GM12892 (cell line): ENCODE measurements around the gene EPHB4.
"Not testable (repeated sequence)": the region's sequence is repeated elsewhere in the genome, so short reads cannot be mapped to it uniquely, and the experiment has no call there.

Source experiments
- DNase-seq: peaks from one replicate; pipeline ENCODE4 v3.0.0; 2011; ENCODE audit not compliant: insufficient read length
- FAIRE-seq: peaks from 2 replicates; lab custom pipeline; 2011; peaks lifted over from hg19 to GRCh38; lab: Jason Lieb, UNC
- POLR2A ChIP-seq: IDR thresholded peaks from 2 replicates; pipeline ENCODE4 v1.6.1; 2011; ENCODE audit warnings: low read depth, low read length, control low read depth
- POLR2AphosphoS5 ChIP-seq: IDR thresholded peaks from 2 replicates; pipeline ENCODE4 v1.6.1; 2011; ENCODE audit warnings: low read depth, low read length, control low read depth
- TAF1 ChIP-seq: IDR thresholded peaks from 2 replicates; pipeline ENCODE4 v1.6.1; 2011; ENCODE audit warnings: low read depth, mild to moderate bottlenecking, control low read depth, low read length, borderline replicate concordance

The EPHB4 gene

DNA sequence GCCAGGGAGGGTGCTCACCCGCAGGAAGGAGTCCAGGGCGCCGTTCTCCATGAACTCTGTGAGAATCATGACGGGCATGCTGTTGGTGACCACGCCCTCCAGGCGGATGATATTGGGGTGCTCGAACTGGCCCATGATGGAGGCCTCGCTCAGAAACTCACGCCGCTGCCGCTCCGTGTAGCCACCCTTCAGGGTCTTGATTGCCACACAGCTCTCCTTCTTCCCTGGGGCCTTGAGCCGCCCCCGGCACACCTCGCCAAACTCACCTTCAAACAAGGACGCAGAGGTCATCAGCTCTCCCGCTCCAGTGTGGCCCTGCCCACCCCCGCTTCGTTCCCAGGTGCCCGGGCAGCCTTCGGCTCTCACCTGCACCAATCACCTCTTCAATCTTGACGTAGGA lies 14.6 kb downstream of the EPHB4 start:
- no peak for FAIRE-seq
- TF ChIP-seq TAF1 (no peak), POLR2AphosphoS5 (no peak), POLR2A (no peak)
- DNase-seq = no peak

DNA sequence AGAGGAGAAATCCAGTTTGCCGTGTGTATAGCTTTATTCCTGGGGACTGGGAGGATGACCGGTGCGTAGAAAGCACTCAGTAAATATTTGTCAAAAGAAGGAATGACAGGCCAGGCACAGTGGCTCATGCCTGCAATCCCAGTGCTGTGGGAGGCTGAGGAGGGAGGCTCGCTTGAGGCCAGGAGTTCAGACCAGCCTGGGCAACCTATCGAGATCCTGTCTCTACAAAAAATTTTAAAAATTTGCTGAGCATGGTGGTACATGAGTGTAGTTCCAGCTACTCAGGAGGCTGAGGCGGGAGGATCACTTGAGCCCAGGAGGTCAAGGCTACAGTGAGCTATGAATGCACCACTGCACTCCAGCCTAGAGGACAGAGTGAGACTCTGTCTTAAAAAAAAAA lies 15.8 kb downstream of the EPHB4 start:
- TF ChIP-seq POLR2AphosphoS5 = no peak
- no peak for TF ChIP-seq TAF1
- no peak for TF ChIP-seq POLR2A
- FAIRE-seq = no peak

DNA sequence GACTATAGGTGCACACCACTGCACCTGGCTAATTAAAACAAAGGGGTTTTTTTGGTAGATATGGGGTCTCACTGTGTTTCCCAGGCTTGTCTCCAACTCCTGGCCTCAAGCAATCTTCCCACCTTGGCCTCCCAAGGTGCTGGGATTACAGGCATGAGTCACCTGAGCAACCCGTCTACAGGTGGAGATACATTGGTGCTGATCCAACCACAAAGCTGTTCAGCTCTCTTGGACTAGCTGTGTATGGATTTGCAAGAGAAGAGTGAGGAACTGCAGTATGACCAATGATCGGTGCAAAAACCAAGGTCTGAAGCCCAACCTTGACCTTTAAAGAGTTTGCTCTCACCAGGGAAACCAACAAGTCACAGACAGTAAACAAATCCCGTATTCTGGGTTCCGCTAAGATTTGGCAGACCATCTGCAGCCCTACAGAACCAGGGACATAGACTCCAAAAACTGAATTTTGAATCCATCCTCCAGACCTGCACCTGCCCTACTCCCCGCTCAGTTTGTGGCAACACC lies 18.9 kb downstream of the EPHB4 start:
- FAIRE-seq (no peak), DNase-seq (no peak)
- TF ChIP-seq TAF1 = no peak
- no peak for TF ChIP-seq POLR2A
- no peak for TF ChIP-seq POLR2AphosphoS5

More for the DNA sequence above, 15.8 kb downstream of the EPHB4 start:
- no peak for DNase-seq

DNA sequence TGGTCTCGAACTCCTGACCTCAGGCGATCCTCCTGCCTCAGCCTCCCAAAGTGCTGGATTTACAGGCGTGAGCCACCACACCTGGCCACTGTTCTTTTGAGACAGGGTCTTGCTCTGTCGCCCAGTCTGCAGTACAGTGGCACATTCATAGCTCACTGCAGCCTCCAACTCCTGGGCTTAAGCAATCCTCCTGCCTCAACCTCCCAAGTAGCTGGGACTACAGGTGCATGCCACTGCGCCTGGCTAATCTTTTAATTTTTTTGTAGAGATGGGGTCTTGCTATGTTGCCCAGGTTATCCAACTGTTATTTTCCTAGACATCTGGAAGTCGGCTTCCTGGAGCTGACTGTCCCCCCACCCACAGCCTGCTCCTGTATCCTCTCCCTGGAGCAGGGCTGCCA lies 20.4 kb downstream of the EPHB4 start:
- not testable (repeated sequence) for DNase-seq, FAIRE-seq

DNA sequence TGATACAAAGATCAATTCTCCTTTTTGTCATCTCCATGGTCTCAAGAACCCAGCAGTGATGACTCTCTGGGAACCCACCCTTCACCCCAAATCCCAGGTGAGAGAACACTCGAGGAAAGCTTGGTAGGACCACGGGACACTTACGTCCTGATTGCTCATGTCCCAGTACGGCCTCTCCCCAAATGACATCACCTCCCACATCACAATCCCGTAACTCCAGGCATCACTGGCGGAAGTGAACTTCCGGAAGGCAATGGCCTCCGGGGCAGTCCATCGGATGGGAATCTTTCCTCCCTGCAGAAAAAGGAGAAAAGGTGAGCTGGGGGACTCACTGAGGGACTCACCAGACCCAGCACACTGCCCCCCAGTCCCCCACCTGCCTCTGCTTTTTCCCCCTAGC lies 21.0 kb downstream of the EPHB4 start:
- DNase-seq = no peak
- no peak for FAIRE-seq
- no peak for TF ChIP-seq TAF1
- no peak for TF ChIP-seq POLR2AphosphoS5
- no peak for TF ChIP-seq POLR2A

DNA sequence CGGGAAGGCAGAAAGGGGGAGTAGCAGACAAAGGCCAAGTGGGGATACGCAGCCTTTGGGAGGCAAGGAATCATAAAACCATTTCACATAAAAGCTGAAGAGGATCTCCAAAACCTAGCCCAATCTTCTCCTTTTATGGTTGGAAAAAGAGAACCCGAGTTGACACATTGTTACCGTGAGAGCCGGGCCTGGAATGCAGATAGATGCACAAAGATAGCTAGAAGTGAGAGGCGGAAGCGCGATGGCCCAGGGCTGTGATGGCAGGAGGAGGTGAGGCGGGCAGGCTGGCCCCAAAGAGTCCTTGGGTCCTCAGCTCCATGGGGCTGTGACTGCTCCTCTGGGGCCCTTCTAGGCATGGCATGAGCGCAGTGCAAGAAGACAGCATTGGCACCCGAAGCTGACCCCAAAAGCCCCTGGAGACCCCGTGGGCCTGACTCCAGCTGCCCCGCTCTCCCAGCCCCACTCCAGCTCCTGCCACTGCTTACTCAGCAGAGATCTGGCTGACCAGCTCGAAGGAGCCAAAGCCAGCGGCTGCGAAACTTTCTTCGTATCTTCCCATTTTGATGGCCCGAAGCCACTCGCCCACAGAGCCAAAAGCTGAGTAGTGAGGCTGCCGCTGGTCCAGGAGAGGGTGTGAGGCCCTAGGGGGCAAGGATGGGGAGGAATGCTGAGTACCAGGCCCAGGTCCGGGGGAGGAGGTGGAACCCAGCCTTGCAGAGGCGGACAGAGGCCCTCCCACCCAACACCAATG lies 22.5 kb downstream of the EPHB4 start:
- DNase-seq = no peak
- FAIRE-seq = no peak
- no peak for TF ChIP-seq POLR2A
- TF ChIP-seq POLR2AphosphoS5 = no peak
- TF ChIP-seq TAF1 = no peak

DNA sequence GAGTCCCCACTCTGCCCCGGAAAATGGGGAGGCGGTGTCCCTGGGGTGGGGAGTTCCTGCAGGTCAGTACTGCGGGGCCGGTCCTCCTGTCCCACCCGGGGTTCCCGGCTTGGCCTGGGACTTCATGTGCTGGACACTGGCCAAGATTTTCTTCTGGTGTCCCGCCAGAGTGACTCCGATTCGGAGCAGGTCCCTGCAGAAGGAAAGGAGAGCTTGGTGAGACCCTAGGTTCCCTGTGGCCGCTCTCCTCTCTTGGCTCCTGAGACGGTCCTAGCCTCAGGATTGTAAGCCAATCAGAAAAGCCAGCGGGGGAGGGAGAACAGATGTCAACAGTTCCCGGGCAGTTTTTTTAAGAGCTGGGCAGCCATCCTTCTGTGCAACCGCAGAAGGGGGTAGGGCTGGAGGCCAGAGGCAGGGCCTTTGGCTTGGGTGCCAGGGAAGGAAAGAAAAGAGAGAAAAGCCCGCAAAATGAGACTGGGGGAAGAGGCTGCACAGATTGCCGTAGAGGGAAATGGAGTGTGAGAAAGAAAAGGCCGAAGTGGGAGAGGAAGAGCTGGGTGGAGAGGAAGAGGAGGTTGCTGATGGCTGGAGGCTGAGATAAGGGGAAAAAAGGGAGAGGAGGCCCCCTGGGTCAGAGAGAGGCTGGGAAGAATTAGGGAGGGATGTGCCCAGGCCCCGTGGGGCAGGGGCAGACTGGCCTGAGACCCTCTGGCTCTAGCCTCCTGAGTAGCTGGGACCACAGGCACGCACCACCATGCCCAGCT lies 23.7 kb downstream of the EPHB4 start:
- TF ChIP-seq POLR2AphosphoS5 (no peak), POLR2A (0 out of 2 replicates have a peak, but pooled peaks have one; percentile 38)
- FAIRE-seq (peak; percentile 73), DNase-seq (peak; percentile 91)

DNA sequence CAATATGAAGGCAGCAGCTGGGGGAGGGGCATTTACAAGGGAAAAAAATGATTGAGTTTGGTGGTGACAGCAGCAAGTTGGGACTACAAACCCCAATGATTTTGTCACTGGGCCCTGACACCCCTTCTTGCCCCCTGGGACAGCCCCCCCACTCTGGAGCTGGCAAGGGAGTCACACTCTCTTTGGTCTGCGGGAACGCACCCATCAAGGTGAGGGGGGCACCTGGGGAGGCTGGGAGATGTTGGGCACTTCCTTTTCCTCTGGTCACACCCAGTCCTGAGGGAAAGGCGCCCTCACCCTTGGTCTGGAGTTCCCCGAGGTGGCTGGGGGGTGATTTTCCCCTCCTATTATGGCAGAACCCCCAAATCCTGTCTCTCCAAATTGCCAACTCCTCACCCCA lies 24.4 kb downstream of the EPHB4 start:
- TF ChIP-seq TAF1 (no peak), POLR2A (no peak), POLR2AphosphoS5 (no peak)
- FAIRE-seq (no peak), DNase-seq (no peak)

DNA sequence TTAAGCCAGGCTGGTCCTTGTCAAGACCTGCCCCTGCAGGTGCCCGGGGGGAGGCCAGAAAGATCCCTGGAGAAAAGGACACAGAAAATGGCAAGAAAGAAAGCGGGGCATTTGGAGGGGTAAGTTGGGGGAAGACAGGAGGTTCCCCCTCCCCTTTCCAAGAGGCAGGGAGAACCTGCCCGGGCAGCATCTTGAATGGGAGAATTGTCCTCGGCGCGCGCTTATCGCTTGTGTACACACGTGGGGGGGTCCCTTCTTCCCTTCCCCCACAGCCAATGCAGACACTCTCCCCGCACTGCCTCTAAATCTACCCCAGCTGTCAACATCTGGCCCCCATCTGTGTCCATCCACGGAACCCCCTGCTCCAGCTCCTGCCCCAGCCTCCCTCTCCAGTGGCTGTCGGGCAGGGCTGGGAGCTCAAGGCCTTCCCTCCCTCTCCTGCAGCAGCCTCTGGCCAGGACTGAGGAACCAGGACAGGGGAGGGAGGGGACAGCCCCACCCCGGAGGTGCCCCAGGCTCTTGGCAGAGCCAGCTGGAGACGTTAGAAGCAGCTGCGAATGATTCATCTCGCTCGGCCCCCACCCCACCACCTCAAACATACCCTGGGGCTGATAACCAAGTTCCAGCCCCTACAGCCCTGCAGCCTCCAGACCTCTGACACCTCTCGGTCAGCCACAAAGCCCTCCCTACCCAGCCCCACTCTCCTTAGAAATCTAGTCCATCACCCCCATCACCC lies 25.3 kb downstream of the EPHB4 start:
- DNase-seq (no peak), FAIRE-seq (no peak)
- TF ChIP-seq POLR2A (no peak), POLR2AphosphoS5 (no peak), TAF1 (no peak)

DNA sequence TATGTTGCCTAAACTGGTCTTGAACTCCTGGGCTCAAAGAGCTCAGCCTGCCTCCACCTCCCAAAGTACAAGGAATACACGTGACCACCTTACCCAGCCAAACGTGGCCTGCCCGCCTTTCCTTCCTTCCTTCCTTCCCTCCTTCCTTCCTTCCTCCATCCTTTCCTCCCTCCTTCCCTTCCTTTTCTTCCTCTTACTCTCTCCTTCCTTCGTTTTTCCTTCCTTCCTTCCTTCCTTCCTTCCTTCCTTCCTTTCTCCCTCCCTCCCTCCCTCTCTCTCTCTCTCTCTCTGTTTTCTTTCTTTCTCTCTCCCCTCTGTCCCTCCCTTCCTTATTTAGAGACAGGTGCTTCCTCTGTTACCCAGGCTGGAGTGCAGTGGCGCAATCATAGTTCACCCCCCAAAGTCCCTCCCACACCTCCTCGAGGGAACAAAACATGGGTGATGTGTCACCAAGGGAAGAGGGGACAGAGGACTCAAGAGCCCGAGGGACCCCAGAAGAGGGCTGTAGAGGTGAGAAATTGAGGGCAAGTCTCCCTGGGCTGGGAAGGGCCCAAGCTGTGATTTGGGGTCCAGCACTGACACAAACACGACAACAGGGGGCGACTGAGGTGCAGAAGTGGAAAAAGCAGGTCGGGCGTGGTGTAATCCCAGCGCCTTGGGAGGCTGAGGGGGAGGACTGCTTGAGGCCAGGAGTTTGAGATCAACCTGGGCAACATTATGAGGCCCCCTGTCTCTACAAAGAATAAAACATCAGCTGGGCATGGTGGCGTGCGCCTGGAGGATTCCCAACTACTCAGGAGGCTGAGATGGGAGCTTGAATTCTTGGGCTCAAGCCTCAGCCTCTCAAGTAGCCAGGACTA lies 28.1 kb downstream of the EPHB4 start:
- TF ChIP-seq TAF1 (no peak), POLR2A (no peak), POLR2AphosphoS5 (no peak)
- no peak for DNase-seq
- FAIRE-seq = peak; percentile 76

DNA sequence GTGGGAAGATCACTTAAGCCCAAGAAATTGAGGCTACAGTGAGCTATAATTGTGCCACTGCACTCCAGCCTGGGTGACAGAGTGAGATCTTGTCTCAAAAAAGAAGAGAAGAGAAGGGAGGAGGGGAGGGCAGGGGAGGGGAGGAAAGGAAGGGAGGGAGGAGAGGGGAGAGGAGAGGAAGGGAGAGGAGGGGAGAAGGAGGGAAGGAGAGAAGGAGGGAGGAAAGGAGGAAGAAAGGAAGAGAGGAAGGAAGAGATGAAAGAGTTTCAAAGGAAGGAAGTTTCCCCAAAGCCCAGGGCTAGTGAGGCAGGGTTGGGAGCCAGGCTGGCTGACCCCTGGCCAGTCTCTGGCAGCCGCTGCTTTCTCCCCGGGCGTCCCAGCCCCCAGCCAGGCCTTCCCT lies 32.6 kb downstream of the EPHB4 start:
- no peak for TF ChIP-seq TAF1
- no peak for TF ChIP-seq POLR2AphosphoS5
- no peak for TF ChIP-seq POLR2A
- FAIRE-seq = no peak
- DNase-seq = no peak
